SJCRH30 (cell line): Measurements from ENCODE around the gene HTR6. TPM values are rescaled to one million over a fixed set of nuclear protein-coding genes. Genes with fewer than 3 reads are reported as not detected.

Experiments
- DNase-seq, 2 experiments: peaks; one replicate each; pipeline ENCODE4 v3.0.0-alpha.2; 2015 to 2020
- H3K27ac ChIP-seq: fragments of 250-450 bp; sonication (Bioruptor Pico); 2 replicates; pipeline ENCODE4 v1.5.1; 2020; ENCODE audit warnings: mild to moderate bottlenecking, moderate library complexity
- H3K27me3 ChIP-seq: fragments of 250-450 bp; sonication (Bioruptor Pico); 2 replicates; pipeline ENCODE4 v1.5.1; 2020; ENCODE audit warnings: mild to moderate bottlenecking, moderate library complexity
- H3K36me3 ChIP-seq: fragments of 250-450 bp; sonication (Bioruptor Pico); 2 replicates; pipeline ENCODE4 v1.5.1; 2020; ENCODE audit warnings: mild to moderate bottlenecking, moderate library complexity
- H3K4me1 ChIP-seq: fragments of 250-450 bp; sonication (Bioruptor Pico); 2 replicates; pipeline ENCODE4 v1.5.1; 2020; ENCODE audit warnings: mild to moderate bottlenecking, moderate library complexity
- H3K4me3 ChIP-seq: fragments of 250-450 bp; sonication (Bioruptor Pico); 2 replicates; pipeline ENCODE4 v1.5.1; 2020; ENCODE audit warnings: mild to moderate bottlenecking, moderate library complexity
- H3K9me3 ChIP-seq: fragments of 250-450 bp; sonication (Bioruptor Pico); replicated peaks from 2 replicates; pipeline ENCODE4 v1.5.1; 2020; ENCODE audit warnings: mild to moderate bottlenecking, moderate library complexity
- total RNA-seq: library from RNA; depleted of rRNA; stranded (reverse); fragments of >200 nt; shearing (Covaris generic); gene quantifications from 2 replicates; pipeline ENCODE4 v1.2.3, GENCODE V29; 2014

Gene HTR6
- total RNA-seq, 1 experiment from 2014 or later, result not detected

- no peaks in the 10 kb centered on the region for H3K9me3 ChIP-seq
- H3K4me1 ChIP-seq, result peaks cover 11% of the 10 kb centered on the region
- no peak for DNase-seq
- no peaks in the 10 kb centered on the region for H3K27me3 ChIP-seq
- no peak overlapping the region for H3K4me3 ChIP-seq
- no peaks in the 10 kb centered on the region for H3K36me3 ChIP-seq
- H3K27ac ChIP-seq, result no peak overlapping the region
These were observed 7.8 kb upstream of the HTR6 start for GRCh38 chr1:19656780-19657466.

- Histone ChIP-seq H3K27me3 (no peaks in the 10 kb centered on the region), H3K4me3 (no peak overlapping the region), H3K4me1 (peaks cover 14% of the 10 kb centered on the region), H3K9me3 (no peaks in the 10 kb centered on the region), H3K36me3 (no peaks in the 10 kb centered on the region), H3K27ac (no peak overlapping the region)
- no peak for DNase-seq
These were observed 7.2 kb upstream of the HTR6 start for GRCh38 chr1:19657511-19657910.

- Histone ChIP-seq H3K27ac (no peak overlapping the region), H3K4me3 (no peak overlapping the region), H3K4me1 (peaks cover 14% of the 10 kb centered on the region), H3K9me3 (no peaks in the 10 kb centered on the region), H3K36me3 (no peaks in the 10 kb centered on the region), H3K27me3 (no peaks in the 10 kb centered on the region)
- no peak for DNase-seq
These were observed 6.5 kb upstream of the HTR6 start for GRCh38 chr1:19658186-19658585.

GRCh38 chr1:19661721-19662228 is 2.9 kb upstream of the HTR6 start:
- DNase-seq, result peak in 1 of 2 experiments; percentile 72
- no peaks in the 10 kb centered on the region for H3K36me3 ChIP-seq
- no peak overlapping the region for H3K27ac ChIP-seq
- H3K27me3 ChIP-seq, result peaks cover 6% of the 10 kb centered on the region
- H3K9me3 ChIP-seq, result no peaks in the 10 kb centered on the region
- peaks cover 10% of the 10 kb centered on the region for H3K4me1 ChIP-seq
- H3K4me3 ChIP-seq, result no peak overlapping the region

- Histone ChIP-seq H3K4me1 (peaks cover 10% of the 10 kb centered on the region), H3K4me3 (no peak overlapping the region), H3K9me3 (no peaks in the 10 kb centered on the region), H3K27ac (no peak overlapping the region), H3K27me3 (peaks cover 6% of the 10 kb centered on the region), H3K36me3 (no peaks in the 10 kb centered on the region)
- peak; percentile 86 to 94 for DNase-seq
These were observed 2.4 kb upstream of the HTR6 start for GRCh38 chr1:19662313-19662712.

- no peaks in the 10 kb centered on the region for H3K9me3 ChIP-seq
- H3K4me3 ChIP-seq, result peak overlapping the region; percentile 49
- peaks cover 6% of the 10 kb centered on the region for H3K27me3 ChIP-seq
- no peak for DNase-seq
- H3K4me1 ChIP-seq, result peaks cover 9% of the 10 kb centered on the region
- no peak overlapping the region for H3K27ac ChIP-seq
- no peaks in the 10 kb centered on the region for H3K36me3 ChIP-seq
These were observed 466 bp downstream of the HTR6 start for GRCh38 chr1:19665186-19665495.

GRCh38 chr1:19665496-19666465 is 1.1 kb downstream of the HTR6 start:
- Histone ChIP-seq H3K9me3 (no peaks in the 10 kb centered on the region), H3K27ac (no peak overlapping the region), H3K27me3 (peaks cover 6% of the 10 kb centered on the region), H3K36me3 (no peaks in the 10 kb centered on the region), H3K4me3 (no peak overlapping the region), H3K4me1 (peaks cover 5% of the 10 kb centered on the region)
- no peak for DNase-seq

- Histone ChIP-seq H3K4me3 (no peak overlapping the region), H3K9me3 (no peaks in the 10 kb centered on the region), H3K4me1 (peaks cover 4% of the 10 kb centered on the region; the same call in 1 of the 2 replicates), H3K27me3 (peaks cover 6% of the 10 kb centered on the region), H3K27ac (no peak overlapping the region), H3K36me3 (no peaks in the 10 kb centered on the region)
- no peak for DNase-seq
These were observed 4.2 kb downstream of the HTR6 start for GRCh38 chr1:19668888-19669287.

- DNase-seq, result peak; percentile 40 to 55
- Histone ChIP-seq H3K27ac (no peak overlapping the region), H3K4me1 (peaks cover 4% of the 10 kb centered on the region; the same call in 1 of the 2 replicates), H3K4me3 (no peak overlapping the region), H3K27me3 (no peaks in the 10 kb centered on the region), H3K9me3 (no peaks in the 10 kb centered on the region), H3K36me3 (no peaks in the 10 kb centered on the region)
These were observed 6.1 kb downstream of the HTR6 start for GRCh38 chr1:19670787-19671186.

- Histone ChIP-seq H3K27ac (no peak overlapping the region), H3K4me3 (no peak overlapping the region), H3K27me3 (no peaks in the 10 kb centered on the region), H3K4me1 (peaks cover 4% of the 10 kb centered on the region; the same call in 1 of the 2 replicates), H3K9me3 (no peaks in the 10 kb centered on the region), H3K36me3 (no peaks in the 10 kb centered on the region)
- no peak for DNase-seq
These were observed 7.6 kb downstream of the HTR6 start for GRCh38 chr1:19672237-19672636.

- Histone ChIP-seq H3K9me3 (no peaks in the 10 kb centered on the region), H3K36me3 (no peaks in the 10 kb centered on the region), H3K27ac (no peak overlapping the region), H3K4me1 (peaks cover 4% of the 10 kb centered on the region; the same call in 1 of the 2 replicates), H3K4me3 (no peak overlapping the region), H3K27me3 (no peaks in the 10 kb centered on the region)
- DNase-seq, result no peak
These were observed 11.1 kb downstream of the HTR6 start for GRCh38 chr1:19675797-19676196.

GRCh38 chr1:19676438-19676922 is 11.8 kb downstream of the HTR6 start:
- Histone ChIP-seq H3K36me3 (no peaks in the 10 kb centered on the region), H3K4me1 (no peaks in the 10 kb centered on the region), H3K27ac (no peak overlapping the region), H3K9me3 (no peaks in the 10 kb centered on the region), H3K27me3 (no peaks in the 10 kb centered on the region), H3K4me3 (no peak overlapping the region)
- peak; percentile 64 to 80 for DNase-seq

GRCh38 chr1:19678493-19678892 is 13.8 kb downstream of the HTR6 start:
- Histone ChIP-seq H3K4me3 (no peak overlapping the region), H3K9me3 (no peaks in the 10 kb centered on the region), H3K27me3 (no peaks in the 10 kb centered on the region), H3K27ac (no peak overlapping the region), H3K4me1 (no peaks in the 10 kb centered on the region), H3K36me3 (no peaks in the 10 kb centered on the region; the same call in 1 of the 2 replicates)
- no peak for DNase-seq

GRCh38 chr1:19678931-19679453 is 14.3 kb downstream of the HTR6 start:
- Histone ChIP-seq H3K36me3 (no peaks in the 10 kb centered on the region; the same call in 1 of the 2 replicates), H3K27me3 (no peaks in the 10 kb centered on the region), H3K27ac (no peak overlapping the region), H3K9me3 (no peaks in the 10 kb centered on the region), H3K4me1 (no peaks in the 10 kb centered on the region), H3K4me3 (no peak overlapping the region)
- no peak for DNase-seq

- no peak overlapping the region for H3K4me3 ChIP-seq
- no peaks in the 10 kb centered on the region for H3K27me3 ChIP-seq
- no peak for DNase-seq
- no peaks in the 10 kb centered on the region; the same call in 1 of the 2 replicates for H3K36me3 ChIP-seq
- no peaks in the 10 kb centered on the region for H3K4me1 ChIP-seq
- H3K27ac ChIP-seq, result no peak overlapping the region
- no peaks in the 10 kb centered on the region for H3K9me3 ChIP-seq
These were observed 15.0 kb downstream of the HTR6 start for GRCh38 chr1:19679691-19680090.
